WTC11 (cell line): ENCODE measurements around the gene RHBDL1.

Experiments
- ETV6 ChIP-seq: sonication (generic); formaldehyde crosslinking; IDR thresholded peaks from 2 replicates; pipeline ENCODE4 v1.8.1; 2022; ENCODE audit warnings: mild to moderate bottlenecking, missing genetic modification reagents
- NFYB ChIP-seq: sonication (generic); formaldehyde crosslinking; conservative IDR thresholded peaks from 2 replicates; pipeline ENCODE4 v1.8.0; 2022; ENCODE audit warnings: low read depth, missing genetic modification reagents
- NR1H2 ChIP-seq: sonication (generic); formaldehyde crosslinking; IDR thresholded peaks from 2 replicates; pipeline ENCODE4 v1.9.0; 2021; ENCODE audit warnings: mild to moderate bottlenecking, moderate library complexity, missing genetic modification reagents
- ZBTB21 ChIP-seq: sonication (generic); formaldehyde crosslinking; IDR thresholded peaks from 2 replicates; pipeline ENCODE4 v1.8.1; 2023; ENCODE audit warnings: mild to moderate bottlenecking, missing genetic modification reagents, borderline replicate concordance
- ZNF121 ChIP-seq: sonication (generic); formaldehyde crosslinking; IDR thresholded peaks from 2 replicates; pipeline ENCODE4 v1.8.0; 2023; ENCODE audit warnings: missing genetic modification reagents
- TF ChIP-seq, protein P1 (sequence below): sonication (generic); formaldehyde crosslinking; IDR thresholded peaks from 2 replicates; pipeline ENCODE4 v1.8.1; 2022; ENCODE audit warnings: missing genetic modification reagents, borderline replicate concordance
- TF ChIP-seq, protein P2 (sequence below): fragments of 200-600 bp; IDR thresholded peaks from 2 replicates; pipeline ENCODE4 v1.8.0; 2022; ENCODE audit warnings: antibody characterized with exemption
- TF ChIP-seq, protein P3 (sequence below): sonication (generic); formaldehyde crosslinking; IDR thresholded peaks from 2 replicates; pipeline ENCODE4 v1.8.0; 2022; ENCODE audit warnings: missing genetic modification reagents
- TF ChIP-seq, protein P4 (sequence below): sonication (generic); formaldehyde crosslinking; IDR thresholded peaks from 2 replicates; pipeline ENCODE4 v1.8.0; 2022; ENCODE audit warnings: mild to moderate bottlenecking, missing genetic modification reagents

DNA sequence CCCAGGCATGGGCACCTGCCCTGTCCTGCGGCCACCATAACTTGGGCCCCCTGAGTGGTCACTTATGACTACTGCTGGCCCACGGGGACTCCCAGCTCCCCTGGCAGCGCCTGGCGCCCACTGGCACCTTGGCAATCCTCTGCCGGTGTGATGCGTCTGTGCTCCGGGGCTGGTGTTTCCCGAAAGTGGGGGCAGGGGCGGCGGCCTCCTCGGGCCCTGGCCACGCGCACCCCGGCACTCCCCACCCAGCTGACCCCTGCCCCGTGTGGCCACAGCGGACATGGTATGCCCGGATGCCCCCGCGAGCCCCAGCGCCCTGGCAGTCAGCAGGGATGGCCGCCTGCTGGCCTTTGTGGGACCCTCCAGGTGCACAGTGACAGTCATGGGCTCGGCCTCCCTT, 18.0 kb upstream of the RHBDL1 start:
- TF ChIP-seq, protein P1, sequence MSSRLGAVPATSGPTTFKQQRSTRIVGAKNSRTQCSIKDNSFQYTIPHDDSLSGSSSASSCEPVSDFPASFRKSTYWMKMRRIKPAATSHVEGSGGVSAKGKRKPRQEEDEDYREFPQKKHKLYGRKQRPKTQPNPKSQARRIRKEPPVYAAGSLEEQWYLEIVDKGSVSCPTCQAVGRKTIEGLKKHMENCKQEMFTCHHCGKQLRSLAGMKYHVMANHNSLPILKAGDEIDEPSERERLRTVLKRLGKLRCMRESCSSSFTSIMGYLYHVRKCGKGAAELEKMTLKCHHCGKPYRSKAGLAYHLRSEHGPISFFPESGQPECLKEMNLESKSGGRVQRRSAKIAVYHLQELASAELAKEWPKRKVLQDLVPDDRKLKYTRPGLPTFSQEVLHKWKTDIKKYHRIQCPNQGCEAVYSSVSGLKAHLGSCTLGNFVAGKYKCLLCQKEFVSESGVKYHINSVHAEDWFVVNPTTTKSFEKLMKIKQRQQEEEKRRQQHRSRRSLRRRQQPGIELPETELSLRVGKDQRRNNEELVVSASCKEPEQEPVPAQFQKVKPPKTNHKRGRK = no peak
- no peak for TF ChIP-seq NR1H2 (CRISPR knock-in tag)
- TF ChIP-seq, protein P2, sequence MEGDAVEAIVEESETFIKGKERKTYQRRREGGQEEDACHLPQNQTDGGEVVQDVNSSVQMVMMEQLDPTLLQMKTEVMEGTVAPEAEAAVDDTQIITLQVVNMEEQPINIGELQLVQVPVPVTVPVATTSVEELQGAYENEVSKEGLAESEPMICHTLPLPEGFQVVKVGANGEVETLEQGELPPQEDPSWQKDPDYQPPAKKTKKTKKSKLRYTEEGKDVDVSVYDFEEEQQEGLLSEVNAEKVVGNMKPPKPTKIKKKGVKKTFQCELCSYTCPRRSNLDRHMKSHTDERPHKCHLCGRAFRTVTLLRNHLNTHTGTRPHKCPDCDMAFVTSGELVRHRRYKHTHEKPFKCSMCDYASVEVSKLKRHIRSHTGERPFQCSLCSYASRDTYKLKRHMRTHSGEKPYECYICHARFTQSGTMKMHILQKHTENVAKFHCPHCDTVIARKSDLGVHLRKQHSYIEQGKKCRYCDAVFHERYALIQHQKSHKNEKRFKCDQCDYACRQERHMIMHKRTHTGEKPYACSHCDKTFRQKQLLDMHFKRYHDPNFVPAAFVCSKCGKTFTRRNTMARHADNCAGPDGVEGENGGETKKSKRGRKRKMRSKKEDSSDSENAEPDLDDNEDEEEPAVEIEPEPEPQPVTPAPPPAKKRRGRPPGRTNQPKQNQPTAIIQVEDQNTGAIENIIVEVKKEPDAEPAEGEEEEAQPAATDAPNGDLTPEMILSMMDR = no peak
- no peak for TF ChIP-seq ETV6
- TF ChIP-seq, protein P3, sequence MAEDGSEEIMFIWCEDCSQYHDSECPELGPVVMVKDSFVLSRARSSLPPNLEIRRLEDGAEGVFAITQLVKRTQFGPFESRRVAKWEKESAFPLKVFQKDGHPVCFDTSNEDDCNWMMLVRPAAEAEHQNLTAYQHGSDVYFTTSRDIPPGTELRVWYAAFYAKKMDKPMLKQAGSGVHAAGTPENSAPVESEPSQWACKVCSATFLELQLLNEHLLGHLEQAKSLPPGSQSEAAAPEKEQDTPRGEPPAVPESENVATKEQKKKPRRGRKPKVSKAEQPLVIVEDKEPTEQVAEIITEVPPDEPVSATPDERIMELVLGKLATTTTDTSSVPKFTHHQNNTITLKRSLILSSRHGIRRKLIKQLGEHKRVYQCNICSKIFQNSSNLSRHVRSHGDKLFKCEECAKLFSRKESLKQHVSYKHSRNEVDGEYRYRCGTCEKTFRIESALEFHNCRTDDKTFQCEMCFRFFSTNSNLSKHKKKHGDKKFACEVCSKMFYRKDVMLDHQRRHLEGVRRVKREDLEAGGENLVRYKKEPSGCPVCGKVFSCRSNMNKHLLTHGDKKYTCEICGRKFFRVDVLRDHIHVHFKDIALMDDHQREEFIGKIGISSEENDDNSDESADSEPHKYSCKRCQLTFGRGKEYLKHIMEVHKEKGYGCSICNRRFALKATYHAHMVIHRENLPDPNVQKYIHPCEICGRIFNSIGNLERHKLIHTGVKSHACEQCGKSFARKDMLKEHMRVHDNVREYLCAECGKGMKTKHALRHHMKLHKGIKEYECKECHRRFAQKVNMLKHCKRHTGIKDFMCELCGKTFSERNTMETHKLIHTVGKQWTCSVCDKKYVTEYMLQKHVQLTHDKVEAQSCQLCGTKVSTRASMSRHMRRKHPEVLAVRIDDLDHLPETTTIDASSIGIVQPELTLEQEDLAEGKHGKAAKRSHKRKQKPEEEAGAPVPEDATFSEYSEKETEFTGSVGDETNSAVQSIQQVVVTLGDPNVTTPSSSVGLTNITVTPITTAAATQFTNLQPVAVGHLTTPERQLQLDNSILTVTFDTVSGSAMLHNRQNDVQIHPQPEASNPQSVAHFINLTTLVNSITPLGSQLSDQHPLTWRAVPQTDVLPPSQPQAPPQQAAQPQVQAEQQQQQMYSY (CRISPR knock-in tag) = no peak
- TF ChIP-seq NFYB (CRISPR knock-in tag) = no peak
- no peak for TF ChIP-seq ZNF121
- TF ChIP-seq, protein P4, sequence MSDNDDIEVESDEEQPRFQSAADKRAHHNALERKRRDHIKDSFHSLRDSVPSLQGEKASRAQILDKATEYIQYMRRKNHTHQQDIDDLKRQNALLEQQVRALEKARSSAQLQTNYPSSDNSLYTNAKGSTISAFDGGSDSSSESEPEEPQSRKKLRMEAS = no peak
- TF ChIP-seq ZBTB21 (CRISPR knock-in tag) = no peak
